Right lobe of liver (tissue), 4 donors: ENCODE results near the gene ZNF785.

Source experiments
- CTCF ChIP-seq, 4 donors: fragments of 200-600 bp in 3 of 4; fragments of 450-650 bp in 1 of 4; IDR thresholded peaks; one replicate each; pipeline versions ENCODE4 v1.5.1 to v1.8.0; 2016 to 2022; ENCODE audit warnings: antibody characterized with exemption in 4 of 4, mild to moderate bottlenecking in 2 of 4
- POLR2A ChIP-seq: fragments of 450-650 bp; IDR thresholded peaks from one replicate; pipeline ENCODE4 v1.6.1; 2017; ENCODE audit warnings: antibody characterized with exemption, mild to moderate bottlenecking
- donor health status: DM: no; HTN: no; CAD: no.
- donor health status: DM: no; HTN: no; CAD: no.
- donor health status: DM: no; HTN: yes; CAD: no.

DNA sequence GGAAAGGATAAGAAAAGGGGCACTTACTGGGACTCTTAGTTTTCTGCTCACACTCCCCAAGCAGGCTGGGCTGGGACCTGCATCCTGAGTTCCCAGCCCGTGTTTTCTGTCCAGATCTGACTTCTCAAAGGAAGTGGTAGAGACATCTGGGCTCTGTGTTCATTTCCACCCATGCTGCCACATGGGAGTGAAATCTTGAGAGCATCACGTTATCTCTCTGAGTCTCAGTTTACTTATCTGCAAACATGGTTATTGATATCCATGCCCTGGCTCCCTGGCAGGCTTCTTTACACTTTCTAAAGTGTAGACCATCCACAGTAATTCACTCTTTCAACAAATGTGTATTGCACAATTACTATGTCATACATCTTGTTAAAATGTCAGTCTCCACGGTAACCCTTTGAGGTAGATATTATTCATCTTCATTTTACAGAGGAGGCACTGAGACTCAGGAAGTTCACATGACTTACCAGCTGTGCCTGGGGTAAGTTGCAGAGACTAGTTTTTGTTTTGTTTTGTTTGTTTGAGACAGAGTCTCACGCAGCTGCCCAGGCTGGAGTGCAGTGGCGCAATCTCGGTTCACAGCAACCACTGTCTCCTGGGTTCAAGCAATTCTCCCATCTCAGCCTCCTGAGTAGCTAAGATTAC, 17.4 kb downstream of the ZNF785 start:
- TF ChIP-seq CTCF (IDR thresholded peaks at IDR 0.05) (no peak), POLR2A (no peak)
